Hepatocyte (in vitro differentiated cells): ENCODE measurements around the gene HEPACAM. TPM values are rescaled to one million over a fixed set of nuclear protein-coding genes. Genes with fewer than 3 reads are reported as not detected.

Source experiments
- DNase-seq: peaks from one replicate; pipeline ENCODE4 v3.0.0-alpha.2; 2016; ENCODE audit warnings: low spot score
- H2AFZ ChIP-seq: fragments of 200-600 bp; sonication (generic); 2 replicates; pipeline ENCODE4 v1.6.0; 2016; ENCODE audit warnings: antibody characterized with exemption, mild to moderate bottlenecking
- H3K27ac ChIP-seq: fragments of 200-600 bp; sonication (generic); 2 replicates; pipeline ENCODE4 v1.5.1; 2016; ENCODE audit warnings: mild to moderate bottlenecking
- H3K27me3 ChIP-seq: fragments of 200-600 bp; sonication (generic); 2 replicates; pipeline ENCODE4 v1.6.1; 2016
- H3K36me3 ChIP-seq: fragments of 200-600 bp; sonication (generic); replicated peaks from 2 replicates; pipeline ENCODE4 v1.5.1; 2016; ENCODE audit warnings: low read depth; ENCODE audit not compliant: insufficient read depth
- H3K4me1 ChIP-seq: fragments of 200-600 bp; sonication (generic); 2 replicates; pipeline ENCODE4 v1.5.1; 2016; ENCODE audit warnings: mild to moderate bottlenecking, moderate library complexity; ENCODE audit not compliant: insufficient read depth
- H3K4me2 ChIP-seq: fragments of 200-600 bp; sonication (generic); 2 replicates; pipeline ENCODE4 v1.6.0; 2016
- H3K4me3 ChIP-seq: fragments of 200-600 bp; sonication (generic); 2 replicates; pipeline ENCODE4 v1.5.1; 2016; ENCODE audit warnings: mild to moderate bottlenecking
- H3K79me2 ChIP-seq: fragments of 200-600 bp; sonication (generic); 2 replicates; pipeline ENCODE4 v1.6.0; 2017; ENCODE audit warnings: mild to moderate bottlenecking
- H3K9me2 ChIP-seq: fragments of 200-600 bp; sonication (generic); replicated peaks from 2 replicates; pipeline ENCODE4 v1.6.0; 2017; ENCODE audit warnings: mild to moderate bottlenecking; ENCODE audit not compliant: insufficient read depth
- H3K9me3 ChIP-seq: fragments of 200-600 bp; sonication (generic); 2 replicates; pipeline ENCODE4 v1.5.1; 2016; ENCODE audit warnings: low read depth, mild to moderate bottlenecking
- H4K20me1 ChIP-seq: fragments of 200-600 bp; sonication (generic); 2 replicates; pipeline ENCODE4 v1.6.0; 2016; ENCODE audit warnings: mild to moderate bottlenecking; ENCODE audit not compliant: insufficient read depth, poor library complexity, severe bottlenecking
- CTCF ChIP-seq: fragments of 200-600 bp; sonication (generic); IDR thresholded peaks from 2 replicates; pipeline ENCODE4 v1.5.1; 2016; ENCODE audit warnings: antibody characterized with exemption, mild to moderate bottlenecking; ENCODE audit not compliant: poor library complexity
- EZH2 ChIP-seq: fragments of 200-600 bp; sonication (generic); IDR thresholded peaks from 2 replicates; pipeline ENCODE4 v1.6.1; 2016; ENCODE audit warnings: antibody characterized with exemption, mild to moderate bottlenecking, borderline replicate concordance
- EZH2phosphoT487 ChIP-seq: fragments of 200-600 bp; sonication (generic); IDR thresholded peaks from one replicate; pipeline ENCODE4 v1.6.1; 2018; ENCODE audit warnings: antibody characterized with exemption, mild to moderate bottlenecking, low read depth, moderate library complexity; ENCODE audit not compliant: unreplicated experiment, severe bottlenecking
- WGBS: methylation state at CpG from one replicate; pipeline ENCODE4 v1.1.6; 2016; ENCODE audit warnings: low lambda C conversion rate; ENCODE audit errors: missing lambda C conversion rate; 5-methylcytosine and 5-hydroxymethylcytosine counted together
- polyA plus RNA-seq: library from polyadenylated mRNA; unstranded; fragments of >200 nt; fragmentation: Nextera tagmentation; extraction: Ambion mirVana; gene quantifications from 2 replicates; pipeline ENCODE4 v1.2.1, GENCODE V29; 2016
- total RNA-seq: library from RNA; depleted of rRNA; stranded (reverse); fragments of >200 nt; gene quantifications from 2 replicates; pipeline ENCODE4 v1.2.3, GENCODE V29; 2014

Gene HEPACAM
- total and polyA plus RNA-seq, 2 experiments from 2014 or later = 0.07 TPM; not detected in 1

- Histone ChIP-seq H4K20me1 (no peaks in the 10 kb centered on the region), H3K4me1 (no peaks in the 10 kb centered on the region), H3K27me3 (no peaks in the 10 kb centered on the region), H3K79me2 (no peaks in the 10 kb centered on the region), H3K9me2 (no peaks in the 10 kb centered on the region), H3K4me2 (no peak overlapping the region), H3K9me3 (no peaks in the 10 kb centered on the region), H3K36me3 (no peaks in the 10 kb centered on the region), H3K27ac (no peak overlapping the region), H3K4me3 (no peak overlapping the region), H2AFZ (no peak overlapping the region)
- TF ChIP-seq EZH2phosphoT487 (no peak), EZH2 (no peak), CTCF (no peak)
- DNase-seq = no peak
These were observed 46.2 kb upstream of the HEPACAM start for GRCh38 chr11:124982043-124982442.

GRCh38 chr11:124978316-124978715, 42.5 kb upstream of the HEPACAM start:
- Histone ChIP-seq H3K9me3 (no peaks in the 10 kb centered on the region), H2AFZ (no peak overlapping the region), H4K20me1 (no peaks in the 10 kb centered on the region), H3K27me3 (no peaks in the 10 kb centered on the region), H3K4me3 (no peak overlapping the region), H3K79me2 (no peaks in the 10 kb centered on the region), H3K4me1 (no peaks in the 10 kb centered on the region), H3K4me2 (no peak overlapping the region), H3K9me2 (no peaks in the 10 kb centered on the region), H3K36me3 (no peaks in the 10 kb centered on the region), H3K27ac (no peak overlapping the region)
- no peak for DNase-seq
- WGBS = 96% methylated on average over 2 of the region's 2 CpGs
- TF ChIP-seq CTCF = no peak
- no peak for TF ChIP-seq EZH2
- no peak for TF ChIP-seq EZH2phosphoT487

- Histone ChIP-seq H2AFZ (no peak overlapping the region), H3K4me3 (no peak overlapping the region), H3K27me3 (no peaks in the 10 kb centered on the region), H3K27ac (no peak overlapping the region), H3K9me3 (no peaks in the 10 kb centered on the region), H3K4me2 (no peak overlapping the region), H3K79me2 (no peaks in the 10 kb centered on the region), H3K4me1 (no peaks in the 10 kb centered on the region), H3K36me3 (no peaks in the 10 kb centered on the region), H3K9me2 (no peaks in the 10 kb centered on the region), H4K20me1 (no peaks in the 10 kb centered on the region)
- 95% methylated on average over 2 of the region's 2 CpGs for WGBS
- TF ChIP-seq EZH2phosphoT487 (no peak), CTCF (no peak)
- no peak for DNase-seq
These were observed 41.2 kb upstream of the HEPACAM start for GRCh38 chr11:124977006-124977405.

DNA sequence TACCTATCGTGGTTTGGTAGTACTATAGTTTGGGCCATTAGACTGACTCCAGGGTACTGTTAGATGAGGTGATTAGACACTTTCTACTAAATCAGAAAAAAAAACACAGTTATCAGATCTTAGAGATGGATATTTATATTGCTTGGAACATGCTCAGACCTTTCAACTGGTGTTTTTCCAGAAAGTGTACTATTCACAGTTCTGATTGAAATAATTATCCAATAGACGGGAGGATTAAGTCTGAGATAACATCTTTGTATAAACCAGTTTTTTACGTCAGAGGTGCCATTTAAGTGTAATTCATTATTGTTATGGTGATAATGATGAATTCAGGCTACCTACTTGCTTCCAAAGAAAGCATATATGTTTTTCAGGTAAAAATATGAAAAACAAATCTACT, 40.7 kb upstream of the HEPACAM start:
- Histone ChIP-seq H3K4me3 (no peak overlapping the region), H3K27ac (no peak overlapping the region), H4K20me1 (no peaks in the 10 kb centered on the region), H3K27me3 (no peaks in the 10 kb centered on the region), H3K9me2 (no peaks in the 10 kb centered on the region), H2AFZ (no peak overlapping the region), H3K36me3 (no peaks in the 10 kb centered on the region), H3K9me3 (no peaks in the 10 kb centered on the region), H3K79me2 (no peaks in the 10 kb centered on the region), H3K4me2 (no peak overlapping the region), H3K4me1 (no peaks in the 10 kb centered on the region)
- WGBS = 90% methylated on average over 3 of the region's 3 CpGs
- DNase-seq = no peak
- TF ChIP-seq CTCF (no peak), EZH2phosphoT487 (no peak), EZH2 (no peak)
